HG03520 (cell line): ENCODE measurements around the gene ANKRD52.

Experiments used
- ATAC-seq: cut with Tn5 transposase; IDR thresholded peaks from one replicate; pipeline ENCODE4 v1.9.1; 2021; ENCODE audit warnings: mild to moderate bottlenecking, moderate library complexity; ENCODE audit not compliant: unreplicated experiment

Gene ANKRD52

DNA sequence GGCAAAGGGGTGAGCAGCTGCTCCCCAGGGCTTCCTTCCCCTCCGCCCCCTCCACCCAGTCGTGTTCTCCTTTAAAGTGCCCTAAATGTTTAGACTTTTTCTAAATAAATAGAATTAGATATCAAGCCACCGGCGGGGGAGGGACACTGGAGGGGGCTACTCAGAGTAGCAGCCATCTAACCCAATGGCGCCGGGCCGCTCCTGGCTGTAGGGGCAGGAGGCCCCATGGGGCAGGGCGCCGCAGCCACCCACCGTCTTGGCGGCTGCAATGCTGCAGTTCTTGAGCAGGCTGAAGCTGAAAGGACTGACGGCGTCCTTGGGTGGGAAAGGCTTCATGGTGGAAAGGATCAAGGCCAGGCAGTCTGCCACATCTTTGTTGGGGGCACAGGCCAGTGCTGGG lies 15.2 kb downstream of the ANKRD52 start:
- ATAC-seq, result no peak

GRCh38 chr12:56241424-56242303 lies 16.5 kb downstream of the ANKRD52 start:
- no peak for ATAC-seq

DNA sequence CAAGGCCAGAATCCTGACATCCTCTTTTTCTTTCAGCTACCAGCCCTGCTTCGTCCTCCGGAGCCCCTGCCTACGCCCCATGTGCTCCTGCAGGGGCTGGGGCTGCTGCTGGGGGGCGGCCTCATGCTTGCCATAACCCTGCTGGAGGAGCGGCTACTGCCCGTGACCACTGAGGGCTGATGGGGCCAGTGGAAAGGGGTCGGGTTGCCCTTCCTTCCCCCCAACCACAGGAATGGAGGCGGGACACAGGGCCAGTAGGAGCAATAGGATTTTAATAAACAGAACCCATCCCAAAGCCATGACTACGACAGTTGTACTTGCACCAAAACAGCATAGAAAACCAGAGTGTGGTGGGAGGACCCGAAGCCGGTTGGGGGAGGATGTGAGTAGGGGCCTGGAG lies 20.6 kb downstream of the ANKRD52 start:
- ATAC-seq, result no peak

- no peak for ATAC-seq
Observed at GRCh38 chr12:56236985-56237384, 21.2 kb downstream of the ANKRD52 start.

- no peak for ATAC-seq
Observed at GRCh38 chr12:56236091-56236490, 22.1 kb downstream of the ANKRD52 start.

GRCh38 chr12:56234746-56235436 lies 23.3 kb downstream of the ANKRD52 start:
- ATAC-seq, result no peak

- no peak for ATAC-seq
Observed at GRCh38 chr12:56231184-56231582, 27.0 kb downstream of the ANKRD52 start.

DNA sequence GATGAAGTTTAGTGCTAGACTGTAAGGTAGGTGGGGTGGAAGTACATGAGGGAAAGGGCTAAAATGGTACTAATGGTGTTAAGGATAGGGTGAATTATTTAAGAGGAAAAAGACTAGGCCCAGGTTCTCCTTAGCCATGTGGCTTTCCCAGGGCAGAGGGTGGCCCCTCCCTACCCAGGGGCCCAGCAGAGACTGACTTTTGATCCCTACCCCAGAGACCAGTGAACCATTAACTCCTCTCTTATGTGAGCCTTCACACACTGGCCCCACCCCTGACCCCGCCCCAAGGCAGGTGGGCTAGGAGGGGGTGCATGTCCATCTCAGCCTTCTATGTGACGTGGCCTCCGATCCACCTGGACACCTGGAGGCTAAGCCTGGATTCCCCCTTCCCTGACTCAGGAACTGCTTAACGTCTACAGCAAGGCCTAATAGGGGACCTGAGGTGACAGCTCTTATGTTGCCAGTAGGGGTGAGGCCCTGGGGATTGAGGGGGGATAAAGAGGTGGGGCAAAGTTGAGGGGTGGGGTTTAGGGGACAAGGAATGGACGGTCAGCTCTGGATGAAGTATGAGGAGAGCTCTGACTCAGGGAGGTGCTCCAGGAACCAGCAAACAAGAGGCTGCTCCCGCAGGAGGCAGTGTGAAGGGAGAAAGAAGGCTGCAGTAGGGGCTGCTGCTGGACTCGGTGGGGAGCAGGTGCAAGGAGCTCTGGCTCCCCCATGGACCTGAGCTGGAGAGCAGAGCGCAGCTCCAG lies 27.6 kb downstream of the ANKRD52 start:
- ATAC-seq, result no peak

- no peak for ATAC-seq
Observed at GRCh38 chr12:56229916-56230431, 28.2 kb downstream of the ANKRD52 start, which contains the start of gene SLC39A5. Gene SLC39A5, plus strand, starts transcription at chr12:56230051. Its CDS starts 1,224 bp downstream, at chr12:56231275.

GRCh38 chr12:56229082-56229481 lies 29.1 kb downstream of the ANKRD52 start:
- no peak for ATAC-seq

DNA sequence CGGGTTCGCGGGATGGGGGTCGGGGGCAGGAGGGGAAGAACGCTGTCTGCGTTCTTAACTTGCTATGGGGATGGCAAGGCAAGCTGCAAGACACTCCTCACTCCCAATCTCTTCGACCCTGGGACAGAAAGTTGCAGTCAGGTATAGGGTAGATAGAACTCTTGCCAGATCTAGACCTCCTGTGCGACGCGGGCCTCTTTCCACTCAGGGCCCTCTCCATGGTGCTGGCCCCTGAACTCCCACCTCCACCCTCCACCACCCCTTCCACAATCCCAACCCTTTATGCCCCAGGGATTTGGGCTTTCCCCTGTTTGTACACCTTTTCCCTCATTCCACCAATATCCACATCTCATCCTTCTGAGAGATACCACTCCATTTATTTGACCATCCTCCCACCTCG lies 33.2 kb downstream of the ANKRD52 start:
- ATAC-seq, result no peak

DNA sequence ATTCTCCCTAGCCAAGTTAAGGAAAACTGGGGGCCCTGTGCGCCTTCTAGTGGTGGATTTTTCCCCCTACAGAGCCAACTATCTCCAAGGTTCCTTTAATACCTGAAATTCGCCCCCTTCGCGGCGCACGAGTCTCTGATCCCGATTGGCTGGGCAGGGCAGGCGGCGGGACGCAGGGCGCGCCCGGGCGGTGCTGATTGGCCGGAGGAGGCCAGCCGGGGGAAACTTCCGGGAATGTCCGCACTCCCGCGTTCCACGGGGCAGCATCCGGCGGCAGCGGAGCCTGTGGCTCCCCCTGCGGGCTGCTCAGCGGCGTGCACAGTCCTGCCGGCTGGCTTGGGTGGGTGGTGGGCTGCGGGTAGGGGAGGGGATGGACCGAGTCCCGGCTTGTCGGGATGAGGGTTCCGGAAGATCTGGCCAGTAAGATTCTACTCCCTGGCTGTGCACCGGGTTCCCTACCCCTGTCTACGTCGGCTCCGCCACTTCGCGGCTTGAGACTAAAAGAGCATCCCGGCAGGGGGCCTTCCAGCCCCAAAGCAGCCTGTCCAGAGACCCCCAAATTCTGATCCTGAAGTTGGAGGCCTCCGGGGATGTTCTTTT lies 34.0 kb downstream of the ANKRD52 start, which contains the start of gene NABP2:
Gene NABP2, plus strand, starts transcription at position 241 of the 600 bp plus-strand sequence. CDS start 515 bp downstream, outside the sequence.
- ATAC-seq, result peak; percentile 74

DNA sequence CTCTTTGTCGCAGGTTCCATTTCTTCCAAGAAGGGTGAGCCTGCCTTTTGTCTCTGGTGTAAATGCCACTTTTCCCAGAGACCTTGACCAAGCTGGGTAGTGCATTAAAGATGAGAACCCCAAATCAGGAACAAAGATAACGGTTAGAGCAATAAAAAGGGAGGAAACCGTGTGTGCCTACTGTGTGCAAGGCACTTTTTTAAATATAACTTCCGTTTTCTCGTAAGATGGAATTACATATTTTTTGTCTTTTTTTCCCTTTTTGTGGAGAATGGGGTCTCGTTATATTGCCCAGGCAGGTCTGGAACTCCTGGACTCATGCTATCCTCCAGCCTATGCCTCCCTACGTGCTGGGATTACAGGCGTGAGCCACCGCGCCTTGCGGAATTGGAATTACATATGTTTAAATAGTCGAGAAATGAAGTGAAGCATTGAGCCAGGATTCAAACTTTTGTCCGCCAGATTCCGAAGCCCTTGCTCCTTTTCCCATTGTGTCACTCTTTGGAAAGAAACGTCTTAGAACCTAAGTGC lies 34.5 kb downstream of the ANKRD52 start:
- ATAC-seq, result no peak

GRCh38 chr12:56222531-56222895 lies 35.7 kb downstream of the ANKRD52 start:
- no peak for ATAC-seq

DNA sequence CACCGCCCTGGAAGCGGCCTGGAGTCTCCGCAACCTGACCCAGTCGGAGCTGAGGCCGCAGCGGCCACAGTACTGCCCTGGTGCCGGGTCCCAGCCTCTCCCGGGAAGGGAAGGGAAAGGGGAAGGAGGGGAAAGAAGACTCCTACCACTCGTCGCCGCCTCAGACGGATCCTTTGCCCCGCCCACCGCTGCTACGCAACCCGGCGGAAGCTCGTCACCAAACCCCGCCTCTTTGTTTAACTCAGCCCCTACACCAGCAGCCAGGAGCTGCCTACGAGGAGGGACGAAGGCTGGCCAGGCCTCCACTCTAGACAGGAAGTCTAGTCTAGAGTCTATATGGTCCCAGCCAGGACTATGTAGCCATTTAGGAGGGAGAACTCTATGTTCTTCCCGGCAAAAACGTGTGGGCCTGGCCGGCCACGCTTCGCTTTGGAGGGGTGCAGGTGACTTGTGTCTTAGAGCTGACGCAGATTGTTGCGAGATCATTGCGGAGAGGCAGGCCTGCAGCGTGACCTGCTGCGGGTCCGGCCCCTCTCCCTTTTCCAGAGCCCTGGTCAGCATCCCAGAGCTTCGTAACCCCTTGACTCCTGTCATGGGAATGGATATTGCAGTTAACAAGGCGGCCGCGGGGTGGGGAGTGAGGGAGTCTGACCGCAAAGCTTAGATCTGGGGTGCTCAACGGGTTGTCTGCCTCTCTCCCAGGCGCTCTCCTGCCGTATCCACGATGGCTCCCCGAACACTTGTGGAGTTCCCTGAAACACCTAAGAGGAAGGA lies 36.2 kb downstream of the ANKRD52 start, which contains the start of gene RNF41:
Gene RNF41, minus strand, starts transcription at position 166 of the 774 bp plus-strand sequence. CDS start 7,875 bp downstream, outside the sequence.
- ATAC-seq, result peak; percentile 68

DNA sequence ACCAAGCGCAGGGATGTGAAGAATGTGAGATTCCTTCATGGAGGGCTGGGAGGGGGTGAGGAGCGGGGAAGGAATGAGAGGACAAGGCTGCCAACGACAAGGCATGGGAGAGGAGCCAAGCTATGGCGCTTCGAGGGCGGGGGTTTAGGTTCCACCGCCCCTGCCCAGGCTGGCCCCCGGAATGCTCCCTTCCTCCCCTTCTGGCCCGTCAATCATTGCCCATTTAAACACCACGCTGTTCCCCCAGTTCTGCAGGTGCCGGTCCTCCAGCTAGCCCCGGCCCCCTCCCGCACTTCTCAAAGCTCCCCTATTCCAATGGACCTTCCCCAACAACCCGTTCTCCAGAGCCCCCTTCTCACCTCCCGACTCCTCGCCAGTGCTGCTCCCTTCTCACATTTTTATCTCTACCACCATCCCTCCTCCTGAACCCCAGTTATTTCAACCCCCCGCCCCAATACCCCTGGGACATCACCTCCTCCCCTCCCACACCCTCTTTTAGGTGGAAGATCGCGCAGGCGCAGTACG lies 36.9 kb downstream of the ANKRD52 start:
- peak; percentile 14 for ATAC-seq

- no peak for ATAC-seq
Observed at GRCh38 chr12:56220611-56221231, 37.5 kb downstream of the ANKRD52 start.

- no peak for ATAC-seq
Observed at GRCh38 chr12:56219840-56220239, 38.3 kb downstream of the ANKRD52 start.

DNA sequence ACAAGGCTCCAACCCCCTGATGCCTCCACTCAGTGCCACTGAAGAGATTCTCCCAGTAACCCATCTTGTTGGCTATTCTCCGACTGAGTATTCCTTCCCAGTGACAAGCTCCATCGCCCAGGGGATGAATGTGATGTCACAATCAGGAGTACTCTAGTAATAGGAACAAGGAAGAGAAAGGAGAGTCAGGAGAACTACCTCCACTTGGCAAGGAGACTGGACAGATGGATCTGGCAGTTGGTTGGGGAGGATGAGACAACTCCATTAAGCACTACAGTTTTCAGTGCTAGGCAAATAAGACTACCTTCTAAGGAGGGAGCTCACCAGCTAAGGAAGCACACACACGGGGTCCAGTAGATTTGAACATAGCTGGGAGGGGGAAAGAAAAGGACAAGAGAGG lies 41.7 kb downstream of the ANKRD52 start:
- no peak for ATAC-seq
